Epithelial cell of prostate (primary cell): ENCODE results near the gene PHAF1.

Experiments
- DNase-seq: peaks from one replicate; pipeline ENCODE4 v3.0.0-alpha.2; 2011; ENCODE audit warnings: low read depth, low spot score
- H3K27ac ChIP-seq: fragments of 450-650 bp; 2 replicates; pipeline ENCODE4 v1.5.1; 2017; ENCODE audit warnings: mild to moderate bottlenecking

Gene PHAF1

DNA sequence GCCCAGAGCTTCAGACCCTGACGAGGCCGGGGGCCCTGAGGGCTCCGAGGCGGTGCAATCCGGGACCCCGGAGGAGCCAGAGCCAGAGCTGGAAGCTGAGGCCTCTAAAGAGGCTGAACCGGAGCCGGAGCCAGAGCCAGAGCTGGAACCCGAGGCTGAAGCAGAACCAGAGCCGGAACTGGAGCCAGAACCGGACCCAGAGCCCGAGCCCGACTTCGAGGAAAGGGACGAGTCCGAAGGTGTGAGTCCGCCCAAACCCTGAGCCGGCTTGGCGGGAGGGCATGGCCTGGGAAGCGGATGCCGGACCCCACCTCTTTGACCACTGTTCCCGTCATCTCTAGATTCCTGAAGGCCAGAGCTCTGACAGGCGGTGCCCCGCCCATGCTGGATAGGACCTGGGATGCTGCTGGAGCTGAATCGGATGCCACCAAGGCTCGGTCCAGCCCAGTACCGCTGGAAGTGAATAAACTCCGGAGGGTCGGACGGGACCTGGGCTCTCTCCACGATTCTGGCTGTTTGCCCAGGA lies 65.0 kb downstream of the PHAF1 start:
- H3K27ac ChIP-seq = peak overlapping the region; percentile 78
- DNase-seq = no peak

DNA sequence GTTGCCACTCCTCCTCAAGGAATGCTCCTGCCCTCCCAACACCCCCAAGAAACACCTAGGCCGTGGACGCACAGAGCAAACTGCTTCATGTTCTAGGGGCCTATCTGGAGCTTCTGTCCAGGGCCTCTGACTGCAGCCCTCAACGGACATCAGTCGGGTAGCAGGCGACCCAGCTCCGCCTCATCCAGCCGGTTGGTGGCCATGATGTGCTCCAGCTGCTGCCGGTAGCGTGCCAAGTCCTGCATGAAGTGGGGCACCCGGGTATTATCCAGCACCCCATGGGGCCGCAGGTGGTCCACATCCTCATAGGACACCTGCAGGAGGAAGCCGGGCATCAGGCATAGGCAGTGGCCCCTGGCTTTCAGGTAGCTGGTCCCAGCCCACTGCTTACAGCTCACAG lies 66.9 kb downstream of the PHAF1 start:
- no peak overlapping the region for H3K27ac ChIP-seq
- DNase-seq = no peak

DNA sequence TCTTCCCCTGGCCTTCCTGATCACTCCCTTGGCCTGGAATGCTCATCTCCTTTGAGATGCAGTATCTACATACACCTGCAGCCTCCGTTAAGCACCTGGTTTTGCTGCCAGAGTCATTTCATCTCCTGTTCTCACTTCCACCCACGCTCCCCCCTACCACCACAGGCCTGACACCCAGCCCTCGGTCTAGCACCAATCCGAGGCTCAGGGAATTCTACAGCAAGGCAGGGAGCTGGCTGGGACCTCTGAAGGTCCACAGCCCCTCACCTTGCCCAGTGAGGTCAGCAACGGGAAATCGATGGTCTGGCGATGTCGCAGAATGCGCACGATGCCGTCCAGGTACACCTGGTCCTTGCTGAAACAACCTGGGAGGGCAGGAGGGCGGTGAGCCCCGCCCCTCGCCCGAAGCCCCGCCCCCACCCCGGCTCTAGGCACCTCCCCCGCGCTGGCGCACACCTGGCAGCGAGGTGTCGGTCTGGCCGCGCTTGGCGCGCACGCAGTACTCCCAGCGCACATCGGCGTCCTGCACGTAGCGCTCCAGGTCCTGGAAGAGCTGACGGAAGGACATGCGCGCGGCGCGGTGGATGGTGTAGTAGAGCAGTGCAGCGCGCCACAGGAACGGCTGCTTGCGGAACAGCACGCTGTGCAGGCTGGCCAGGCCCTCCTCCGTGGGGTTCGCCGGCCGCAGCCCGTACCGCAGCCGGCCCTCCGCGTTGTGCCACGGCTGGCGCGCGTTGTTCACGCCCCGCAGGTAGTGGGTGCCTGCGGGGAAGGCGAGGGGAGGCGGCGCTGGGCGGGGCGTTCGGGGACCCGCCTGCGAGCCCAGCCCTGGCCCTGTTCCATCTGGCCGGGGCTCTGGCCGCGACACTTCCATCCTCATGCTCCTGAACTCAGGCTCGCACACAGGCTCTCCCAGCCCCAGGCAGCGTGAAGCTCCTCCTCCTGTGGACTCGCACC lies 68.3 kb downstream of the PHAF1 start:
- H3K27ac ChIP-seq = peak overlapping the region; percentile 43
- peak; percentile 89 for DNase-seq

DNA sequence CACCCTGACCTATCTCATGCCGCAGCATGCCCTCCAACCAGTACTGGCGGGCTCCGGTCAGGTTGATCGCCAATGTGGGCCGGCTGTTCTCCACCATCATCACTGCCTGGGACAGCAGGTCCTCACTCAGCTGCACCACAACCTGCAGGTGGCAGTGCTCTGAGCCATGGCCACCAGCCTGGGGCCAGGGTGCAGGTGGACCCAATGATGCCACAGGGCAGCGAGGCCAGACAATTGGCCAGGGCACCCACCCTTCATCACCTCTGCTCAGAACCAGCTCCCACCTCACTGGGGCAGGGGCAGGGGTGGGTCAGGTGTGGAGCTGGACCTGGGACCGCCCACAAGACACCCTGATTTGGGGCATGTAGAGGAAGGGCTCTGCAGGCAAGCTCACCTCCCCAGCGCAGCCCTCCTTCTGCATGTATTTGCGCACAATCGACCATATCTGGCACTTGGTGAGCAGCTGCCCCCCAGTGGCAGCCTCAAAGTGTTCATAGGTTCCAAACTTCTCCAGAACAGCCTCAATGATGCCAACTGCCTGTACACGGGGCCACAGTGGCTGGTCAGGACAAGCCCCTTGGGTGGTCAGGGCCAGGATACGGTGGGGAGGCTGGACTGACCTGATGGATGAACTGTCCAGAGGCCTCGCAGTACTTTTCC lies 69.8 kb downstream of the PHAF1 start:
- no peak for DNase-seq
- peak overlapping the region; percentile 43 for H3K27ac ChIP-seq

DNA sequence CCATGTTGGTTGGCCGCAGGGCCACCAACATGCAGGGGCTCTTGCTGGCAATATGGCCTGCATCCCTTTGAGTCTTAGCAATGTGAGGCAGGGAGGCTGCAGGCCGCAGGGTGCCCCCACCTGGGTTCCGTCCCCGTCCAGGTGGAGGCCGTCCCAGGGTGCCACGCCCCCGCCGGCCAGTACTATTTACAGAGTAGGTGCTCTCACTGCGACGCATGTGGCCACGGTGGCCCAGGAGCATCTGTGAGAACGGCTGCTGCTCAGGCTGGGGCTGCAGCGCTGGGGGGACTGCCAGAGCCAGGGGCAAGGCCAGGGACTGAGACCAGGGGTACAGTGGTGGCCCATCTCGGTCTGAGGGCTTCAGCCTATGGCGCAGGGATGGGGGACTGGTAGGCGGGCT lies 70.4 kb downstream of the PHAF1 start:
- no peak for DNase-seq
- H3K27ac ChIP-seq = no peak overlapping the region

DNA sequence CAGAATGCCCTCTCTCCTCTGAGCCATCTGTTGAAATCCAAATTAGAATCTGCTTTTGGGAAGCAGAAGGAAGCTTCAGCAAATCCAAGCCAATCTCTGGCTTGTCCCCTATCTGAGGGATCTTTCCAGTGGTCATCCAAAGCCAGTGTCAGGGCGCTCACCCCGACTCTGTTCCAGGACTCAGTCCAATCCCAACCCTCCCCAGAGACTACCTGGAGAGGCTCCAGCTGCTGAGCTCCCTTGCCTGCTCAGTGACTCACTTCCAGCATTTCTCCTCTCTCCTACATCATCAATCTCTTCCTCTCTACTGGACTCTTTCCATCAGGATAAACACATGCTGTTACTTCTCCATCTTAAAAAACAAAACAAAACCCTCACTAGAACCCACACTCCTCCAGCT lies 71.6 kb downstream of the PHAF1 start:
- H3K27ac ChIP-seq = no peak overlapping the region
- DNase-seq = no peak

DNA sequence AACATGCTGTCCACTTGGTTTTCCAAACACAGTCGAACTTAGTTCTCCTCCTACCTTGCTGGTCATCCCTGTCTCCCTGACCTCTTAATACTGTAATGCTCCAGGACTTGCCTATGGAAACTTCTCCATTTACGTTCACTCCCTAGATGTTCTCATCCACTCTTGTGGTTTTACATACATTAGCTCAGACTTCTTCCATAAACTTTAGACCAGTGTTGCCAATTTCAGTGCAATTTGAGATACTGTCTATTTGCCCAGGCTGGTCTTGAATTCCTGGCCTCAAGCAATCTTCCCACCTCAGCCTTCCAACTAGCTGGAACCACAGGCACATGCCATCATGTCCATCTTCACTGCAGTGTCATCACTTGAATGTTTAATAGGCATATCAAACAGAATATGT lies 72.5 kb downstream of the PHAF1 start:
- no peak for DNase-seq

DNA sequence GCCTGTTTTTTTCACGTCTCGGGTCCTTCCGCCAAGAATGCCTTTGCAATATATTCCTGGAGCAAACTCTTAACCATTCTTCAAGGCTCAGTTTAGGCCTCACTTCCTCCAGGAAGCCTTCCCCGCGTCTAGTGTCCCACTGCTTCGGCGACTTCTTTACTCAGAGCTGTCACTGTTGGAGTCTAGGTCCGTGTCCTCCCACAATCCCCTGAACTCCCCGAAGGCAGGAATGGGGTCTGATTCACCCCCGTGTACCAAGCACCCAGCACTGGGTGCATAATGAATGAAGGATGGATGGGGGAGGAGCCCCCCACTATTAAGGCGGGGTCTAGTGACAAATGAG lies 73.5 kb downstream of the PHAF1 start:
- no peak for DNase-seq
- peak overlapping the region; percentile 90 for H3K27ac ChIP-seq

More for the DNA sequence above, 72.5 kb downstream of the PHAF1 start:
- no peak overlapping the region for H3K27ac ChIP-seq

DNA sequence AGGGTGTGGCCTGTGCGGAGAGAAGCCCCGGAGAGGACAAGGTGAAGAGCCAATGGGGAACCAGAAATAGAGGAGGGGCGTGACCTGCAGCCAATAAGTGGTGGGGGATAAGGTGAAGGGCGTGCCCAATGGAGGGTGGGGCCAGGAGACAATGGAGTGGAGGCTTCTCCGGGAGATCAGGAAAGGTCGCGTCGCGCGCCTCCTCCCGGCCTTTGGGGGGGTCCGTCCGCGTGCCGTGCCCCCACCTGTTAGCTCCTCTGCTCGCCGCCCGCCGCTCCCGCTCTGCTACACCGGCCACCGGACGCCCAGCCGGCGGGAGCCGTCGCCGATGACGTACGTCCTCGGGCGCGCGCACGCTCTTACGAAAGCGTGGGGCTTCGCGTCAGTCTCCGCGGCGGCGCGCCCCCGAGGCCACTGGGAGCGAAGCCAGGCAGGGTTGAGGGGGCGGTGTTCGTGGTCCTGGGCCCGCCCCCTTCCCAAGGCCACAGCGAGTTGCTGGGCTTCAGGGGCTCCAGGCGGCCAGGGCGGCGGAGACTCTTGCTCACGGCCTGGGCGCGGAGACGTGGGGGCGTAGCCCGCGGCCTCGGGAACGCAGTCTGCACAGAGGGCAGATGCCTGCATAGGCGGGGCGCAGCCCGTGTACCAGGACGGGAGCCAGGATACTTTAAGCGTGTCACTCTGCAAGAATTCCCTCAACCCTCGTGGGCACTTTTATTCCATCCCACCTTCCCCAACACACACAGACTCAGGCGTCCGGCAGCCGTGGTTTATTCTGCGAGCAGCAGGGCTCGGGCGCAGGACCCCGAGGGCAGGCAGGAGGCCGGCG lies 74.1 kb downstream of the PHAF1 start, which contains the start of gene MATCAP1:
TSS of gene MATCAP1 (minus strand) at position 337 of the 826 bp plus-strand sequence. CDS start 3,353 bp downstream, outside the sequence.
- peak within 1 kb of the TSS; percentile 90 for H3K27ac ChIP-seq
- DNase-seq = peak; percentile 91

DNA sequence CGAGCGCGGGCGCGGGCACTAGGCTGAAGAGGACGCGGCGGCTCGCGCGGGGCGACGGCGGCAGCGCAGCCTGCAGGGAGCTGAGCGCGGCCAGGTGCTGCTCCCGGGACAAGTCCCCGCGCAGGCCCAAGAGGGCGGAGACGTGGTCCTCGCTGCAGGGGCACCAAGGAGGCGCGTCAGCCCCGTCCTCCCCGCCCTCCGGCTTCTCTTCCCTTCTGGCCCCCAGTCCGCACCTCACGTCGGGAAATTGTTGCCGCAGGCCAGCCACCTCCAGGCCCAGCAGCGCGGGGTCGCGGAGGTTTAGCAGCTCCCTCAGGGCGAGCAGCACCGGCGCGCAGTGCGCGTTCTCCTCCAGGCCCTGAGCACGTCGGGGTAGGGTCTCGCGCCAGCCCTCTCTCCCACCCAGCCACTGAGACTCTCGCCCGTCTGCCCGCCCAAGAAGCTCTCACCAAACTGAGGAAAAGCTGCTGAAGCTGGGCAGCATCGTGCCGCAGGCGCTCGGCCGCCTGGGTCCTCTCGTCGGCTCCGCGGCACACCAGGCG lies 74.8 kb downstream of the PHAF1 start:
- peak overlapping the region; percentile 90 for H3K27ac ChIP-seq
- no peak for DNase-seq

DNA sequence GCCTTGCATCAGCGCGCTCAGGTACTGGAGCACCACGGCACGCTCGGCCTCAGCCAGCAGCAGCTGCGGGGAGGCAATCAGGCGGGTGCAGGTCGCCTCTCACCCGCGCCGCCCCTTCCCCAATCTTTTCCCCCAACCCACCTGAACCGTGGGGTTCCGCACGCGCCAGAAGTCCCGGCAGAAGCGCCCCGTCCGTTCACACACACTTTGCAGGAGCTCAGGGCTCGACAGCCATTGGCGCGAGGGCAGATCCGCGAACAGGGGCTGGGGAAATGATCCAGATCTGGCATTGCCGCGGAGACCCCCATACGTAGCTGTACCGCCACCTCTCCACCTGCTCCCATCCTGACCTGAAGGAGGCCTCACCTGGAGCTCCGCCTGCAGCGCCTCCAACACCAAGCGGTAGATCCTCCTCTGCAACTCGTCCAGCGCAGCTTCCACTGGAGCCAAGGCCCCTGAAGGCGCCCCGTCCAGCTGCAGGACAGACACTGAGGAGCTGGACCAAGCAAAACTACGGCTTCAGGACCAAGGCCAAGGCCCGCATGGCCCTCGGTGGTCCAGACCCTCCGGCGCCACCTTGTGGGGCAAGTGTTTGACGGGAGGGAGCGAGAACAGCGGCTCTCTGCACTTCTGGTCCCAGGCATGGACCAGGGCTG lies 75.4 kb downstream of the PHAF1 start:
- no peak for DNase-seq
- no peak overlapping the region for H3K27ac ChIP-seq

DNA sequence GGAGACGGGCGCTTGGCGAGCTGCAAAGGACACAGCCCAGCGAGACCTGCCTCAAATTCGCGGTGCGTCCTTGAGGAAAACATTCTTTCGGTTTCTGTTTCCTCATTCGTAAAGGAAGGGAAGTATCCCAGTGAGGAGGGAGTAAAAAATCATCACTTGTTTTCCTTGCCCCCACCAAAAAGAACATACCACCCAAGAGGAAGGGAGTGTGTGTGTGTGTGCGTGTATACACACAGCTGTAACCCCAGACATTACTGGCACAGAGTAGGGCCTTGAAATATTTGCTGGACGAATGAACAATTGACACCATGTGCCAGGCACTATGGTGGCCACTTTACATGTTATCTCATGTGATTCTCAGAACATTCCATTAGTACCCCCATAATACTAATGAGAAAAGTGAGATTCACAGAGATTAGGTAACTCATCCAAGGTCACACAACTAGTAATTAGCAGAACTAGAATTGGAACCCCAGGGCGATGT lies 76.0 kb downstream of the PHAF1 start:
- no peak for DNase-seq
- no peak overlapping the region for H3K27ac ChIP-seq

DNA sequence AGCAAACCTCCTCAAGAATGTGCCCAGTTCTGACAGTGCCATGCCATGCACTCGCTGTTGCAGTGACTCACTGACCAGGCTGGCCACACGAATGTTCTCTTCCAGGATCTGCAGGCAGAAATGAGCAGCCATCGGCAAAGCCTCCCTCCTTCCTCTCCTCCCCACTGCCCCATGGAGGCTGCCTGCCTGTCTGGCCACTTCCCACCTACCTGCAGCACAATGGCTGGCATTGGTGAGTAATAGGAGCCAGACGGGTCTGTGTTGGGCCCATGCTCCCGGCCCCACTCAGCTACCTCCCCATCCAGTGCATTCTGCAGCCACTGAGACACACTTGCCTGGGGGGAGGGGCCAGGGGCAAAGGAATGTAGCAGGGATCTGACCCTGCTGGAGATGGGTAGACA lies 76.8 kb downstream of the PHAF1 start:
- no peak for DNase-seq
- no peak overlapping the region for H3K27ac ChIP-seq

DNA sequence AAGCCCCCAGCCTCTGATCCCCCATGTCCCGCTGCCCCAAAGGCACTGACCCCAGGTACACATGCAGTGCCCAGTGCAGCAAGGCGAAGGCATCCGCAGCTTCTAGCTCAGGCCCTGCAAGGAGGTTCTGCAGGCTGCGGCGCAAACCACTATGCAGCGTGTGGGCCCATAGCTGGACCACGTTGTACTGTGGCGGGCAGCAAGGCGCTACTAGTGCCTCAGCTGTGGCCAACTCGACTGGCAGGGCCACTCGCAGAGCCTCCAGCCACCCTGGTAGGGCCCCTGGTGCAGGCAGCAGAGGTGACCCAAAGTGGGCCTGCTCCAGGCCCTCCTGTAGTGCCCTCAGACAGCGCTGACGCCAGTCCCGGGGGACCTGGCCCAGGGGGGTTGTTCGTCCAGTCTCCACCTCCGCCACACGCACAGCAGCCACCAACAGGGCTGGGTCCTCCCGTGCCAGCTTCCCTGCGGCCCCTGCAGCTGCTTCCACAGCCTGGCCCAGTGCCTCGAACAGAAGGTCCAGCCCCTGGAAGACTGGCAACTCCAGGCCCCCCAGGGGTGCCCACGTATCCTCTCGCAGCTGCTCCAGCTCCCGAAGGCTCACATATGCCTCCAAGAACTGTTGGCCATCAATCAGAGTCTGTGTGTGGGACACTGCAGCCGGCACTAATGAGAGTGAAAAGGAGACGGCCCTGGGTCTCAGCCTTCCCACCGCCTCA lies 77.6 kb downstream of the PHAF1 start:
- no peak for DNase-seq
- no peak overlapping the region for H3K27ac ChIP-seq

DNA sequence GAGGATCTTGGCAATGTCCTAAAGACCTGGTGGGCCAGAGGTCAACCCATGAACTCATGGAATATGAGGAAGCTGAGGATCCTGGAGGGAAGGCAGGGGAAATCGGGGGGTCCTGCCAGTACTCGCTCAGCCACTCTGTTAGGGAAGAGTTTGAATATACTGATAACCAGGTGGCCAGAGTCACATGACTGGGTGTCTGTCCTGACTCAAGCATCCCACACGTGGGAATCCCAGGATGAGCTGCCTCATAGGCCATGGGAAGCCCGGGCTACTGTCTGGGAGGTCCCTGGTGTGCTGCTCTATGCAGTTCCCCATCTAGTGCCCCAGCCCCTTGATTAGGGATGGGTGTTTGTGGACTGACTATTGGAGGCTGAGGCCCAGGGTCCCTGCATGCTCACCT lies 78.6 kb downstream of the PHAF1 start:
- DNase-seq = no peak

DNA sequence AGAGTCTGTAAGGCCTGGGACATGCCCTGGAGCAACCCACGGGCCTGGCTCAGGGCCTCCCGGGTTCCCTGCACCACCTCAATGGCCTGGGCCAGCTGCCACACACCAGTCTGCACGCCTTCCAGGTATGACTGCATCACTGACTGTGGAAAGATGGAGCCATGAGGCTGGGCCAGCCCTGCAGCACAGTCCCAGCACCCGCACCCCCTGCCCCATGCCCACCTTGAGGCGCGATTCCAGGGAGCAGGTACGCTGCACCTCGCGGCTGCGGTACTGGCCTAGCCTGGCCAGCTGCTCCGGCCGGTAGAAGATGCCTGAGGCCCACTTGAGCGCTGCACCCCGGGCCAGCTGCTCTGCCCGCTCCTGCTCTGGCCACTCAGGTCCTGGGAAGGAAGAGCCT lies 79.1 kb downstream of the PHAF1 start:
- no peak overlapping the region for H3K27ac ChIP-seq

More for the DNA sequence above, 78.6 kb downstream of the PHAF1 start:
- no peak overlapping the region for H3K27ac ChIP-seq

DNA sequence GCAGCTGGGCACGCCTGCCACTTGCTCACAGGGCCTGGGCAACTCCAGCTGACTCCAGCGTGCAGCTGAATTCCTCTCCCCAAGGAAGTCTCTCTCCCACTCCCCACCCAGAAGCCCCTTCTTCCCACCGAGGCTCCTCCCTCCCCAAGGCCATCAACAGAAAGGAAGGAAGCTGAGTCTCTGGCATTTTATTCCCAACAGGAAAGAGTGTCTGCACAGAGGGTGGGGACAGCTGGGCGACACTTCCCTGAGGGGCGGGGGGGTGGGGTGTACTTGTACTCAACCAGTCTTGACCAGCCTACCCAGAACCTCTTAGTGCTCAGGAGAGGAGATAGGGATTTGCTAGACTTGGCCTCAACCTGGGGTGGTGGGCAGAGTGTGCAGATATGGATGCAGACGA lies 80.3 kb downstream of the PHAF1 start, which contains the start of gene EXOC3L1:
TSS of gene EXOC3L1 (minus strand) at position 96 of the 400 bp plus-strand sequence. CDS start 460 bp downstream, outside the sequence.
- no peak for DNase-seq
- no peak within 1 kb of the TSS for H3K27ac ChIP-seq

More for the DNA sequence above, 79.1 kb downstream of the PHAF1 start:
- DNase-seq = no peak
